ENCODE results near the gene ACADL. TPM values are rescaled to one million over a fixed set of nuclear protein-coding genes. Genes with fewer than 3 reads are reported as not detected.
"Not testable (repeated sequence)": the region's sequence is repeated elsewhere in the genome, so short reads cannot be mapped to it uniquely, and the experiment has no call there.

The ACADL gene
- total and polyA plus RNA-seq, 9 donors, result 3.4 to 9.1 (median 5.8) TPM

DNA sequence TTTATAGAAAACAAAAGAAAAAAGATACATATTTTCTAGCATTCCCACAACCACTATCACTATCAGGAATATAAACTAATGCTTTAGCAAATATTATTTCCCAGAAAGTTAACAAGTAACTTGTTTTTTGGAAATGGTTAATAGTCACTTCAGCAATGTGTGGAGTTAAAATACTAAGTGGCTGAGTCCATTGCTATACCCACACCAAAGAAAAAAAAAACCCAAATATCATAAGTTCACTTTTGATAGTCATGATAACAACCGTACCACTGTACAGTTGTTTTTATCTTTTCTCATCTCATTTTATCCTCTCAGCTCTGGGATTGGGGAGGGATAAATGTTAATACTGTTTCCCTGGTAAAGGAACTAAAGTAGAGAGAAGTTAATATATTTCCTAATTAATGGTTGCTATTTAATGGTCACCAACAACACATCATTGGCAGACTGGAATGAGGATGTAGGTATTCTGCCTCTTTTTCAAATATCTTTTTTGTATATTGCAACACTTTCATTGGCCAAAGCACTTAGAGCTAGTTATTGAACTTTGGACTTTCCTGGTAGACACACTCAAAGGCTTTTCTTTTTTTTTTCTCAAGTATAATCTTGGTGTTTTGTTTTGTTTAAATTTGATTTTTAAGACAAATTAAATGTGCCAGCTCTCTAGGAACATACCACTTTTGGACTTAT is 35.7 kb downstream of the ACADL start:
- Histone ChIP-seq H3K4me3 (ENCODE audit: low read length) (no peak overlapping the region), H3K36me3 (ENCODE audit: control insufficient read depth, insufficient read depth, low read length) (no peaks in the 10 kb centered on the region), H3K27ac (ENCODE audit: low read length) (no peak overlapping the region), H3K4me1 (ENCODE audit: control insufficient read depth, insufficient read depth, low read length) (no peaks in the 10 kb centered on the region), H3K9me3 (replicated peaks; ENCODE audit: control insufficient read depth, low read depth, low read length) (peaks cover 2% of the 10 kb centered on the region), H3K27me3 (ENCODE audit: control insufficient read depth, insufficient read depth, low read length) (no peaks in the 10 kb centered on the region)
- DNase-seq, result no peak
- no CpG with 5 or more reads among the region's 1 CpG for WGBS (ENCODE audit: insufficient coverage)

DNA sequence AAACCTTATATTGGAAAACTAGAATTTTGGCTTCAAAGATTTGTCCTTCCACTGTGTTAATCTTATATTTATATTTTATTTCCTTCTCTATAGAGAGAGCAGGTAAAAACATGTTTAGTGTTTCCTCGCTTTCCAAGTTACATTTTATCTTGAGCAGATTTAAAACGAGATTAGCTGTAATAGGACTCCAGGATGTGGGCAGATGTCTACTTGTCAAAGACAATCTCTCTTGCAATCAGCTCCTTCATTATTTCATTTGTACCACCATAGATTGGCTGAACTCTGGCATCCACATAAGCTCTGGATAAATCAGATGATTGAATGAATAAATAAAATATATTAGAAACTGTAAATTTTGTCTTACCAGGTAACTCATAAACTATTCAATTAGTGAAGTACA is 36.5 kb downstream of the ACADL start:
- Histone ChIP-seq H3K27me3 (ENCODE audit: control insufficient read depth, insufficient read depth, low read length) (no peaks in the 10 kb centered on the region), H3K9me3 (replicated peaks; ENCODE audit: control insufficient read depth, low read depth, low read length) (peaks cover 5% of the 10 kb centered on the region), H3K4me1 (ENCODE audit: control insufficient read depth, insufficient read depth, low read length) (no peaks in the 10 kb centered on the region), H3K27ac (ENCODE audit: low read length) (no peak overlapping the region), H3K4me3 (ENCODE audit: low read length) (no peak overlapping the region), H3K36me3 (ENCODE audit: control insufficient read depth, insufficient read depth, low read length) (no peaks in the 10 kb centered on the region)
- WGBS (ENCODE audit: insufficient coverage), result no CpG with 5 or more reads among the region's 2 CpGs
- DNase-seq, result no peak

GRCh38 chr2:210188190-210188589 is 37.1 kb downstream of the ACADL start:
- Histone ChIP-seq H3K36me3 (ENCODE audit: control insufficient read depth, insufficient read depth, low read length) (no peaks in the 10 kb centered on the region), H3K4me3 (ENCODE audit: low read length) (no peak overlapping the region), H3K27ac (ENCODE audit: low read length) (no peak overlapping the region), H3K27me3 (ENCODE audit: control insufficient read depth, insufficient read depth, low read length) (no peaks in the 10 kb centered on the region), H3K4me1 (ENCODE audit: control insufficient read depth, insufficient read depth, low read length) (no peaks in the 10 kb centered on the region), H3K9me3 (replicated peaks; ENCODE audit: control insufficient read depth, low read depth, low read length) (peaks cover 5% of the 10 kb centered on the region)
- 14% methylated on average over 1 of the region's 3 CpGs for WGBS (ENCODE audit: insufficient coverage)
- no peak for DNase-seq

GRCh38 chr2:210183936-210184335 is 41.3 kb downstream of the ACADL start:
- not testable (repeated sequence) for H3K9me3 ChIP-seq (replicated peaks; ENCODE audit: control insufficient read depth, low read depth, low read length); H3K36me3 ChIP-seq (ENCODE audit: control insufficient read depth, insufficient read depth, low read length); H3K27ac ChIP-seq (ENCODE audit: low read length); H3K4me1 ChIP-seq (ENCODE audit: control insufficient read depth, insufficient read depth, low read length); H3K27me3 ChIP-seq (ENCODE audit: control insufficient read depth, insufficient read depth, low read length); DNase-seq; H3K4me3 ChIP-seq (ENCODE audit: low read length)
- no CpG with 5 or more reads among the region's 1 CpG for WGBS (ENCODE audit: insufficient coverage)

- not testable (repeated sequence) for H3K4me1 ChIP-seq (ENCODE audit: control insufficient read depth, insufficient read depth, low read length)
- 47% methylated on average over 12 of the region's 12 CpGs for WGBS (ENCODE audit: insufficient coverage)
Observed at GRCh38 chr2:210181606-210182088, 43.6 kb downstream of the ACADL start.

GRCh38 chr2:210181033-210181605 is 44.1 kb downstream of the ACADL start:
- H3K9me3 ChIP-seq (replicated peaks; ENCODE audit: control insufficient read depth, low read depth, low read length); DNase-seq; H3K4me3 ChIP-seq (ENCODE audit: low read length); H3K27ac ChIP-seq (ENCODE audit: low read length); H3K27me3 ChIP-seq (ENCODE audit: control insufficient read depth, insufficient read depth, low read length); H3K4me1 ChIP-seq (ENCODE audit: control insufficient read depth, insufficient read depth, low read length); H3K36me3 ChIP-seq (ENCODE audit: control insufficient read depth, insufficient read depth, low read length): not testable (repeated sequence)
- WGBS (ENCODE audit: insufficient coverage), result 52% methylated on average over 2 of the region's 3 CpGs

More at GRCh38 chr2:210181606-210182088, 43.6 kb downstream of the ACADL start:
- not testable (repeated sequence) for H3K9me3 ChIP-seq (replicated peaks; ENCODE audit: control insufficient read depth, low read depth, low read length); H3K36me3 ChIP-seq (ENCODE audit: control insufficient read depth, insufficient read depth, low read length); H3K4me3 ChIP-seq (ENCODE audit: low read length); DNase-seq; H3K27ac ChIP-seq (ENCODE audit: low read length); H3K27me3 ChIP-seq (ENCODE audit: control insufficient read depth, insufficient read depth, low read length)

- H3K27me3 ChIP-seq (ENCODE audit: control insufficient read depth, insufficient read depth, low read length), result no peaks in the 10 kb centered on the region
Observed at GRCh38 chr2:210180477-210180876, 44.8 kb downstream of the ACADL start.

DNA sequence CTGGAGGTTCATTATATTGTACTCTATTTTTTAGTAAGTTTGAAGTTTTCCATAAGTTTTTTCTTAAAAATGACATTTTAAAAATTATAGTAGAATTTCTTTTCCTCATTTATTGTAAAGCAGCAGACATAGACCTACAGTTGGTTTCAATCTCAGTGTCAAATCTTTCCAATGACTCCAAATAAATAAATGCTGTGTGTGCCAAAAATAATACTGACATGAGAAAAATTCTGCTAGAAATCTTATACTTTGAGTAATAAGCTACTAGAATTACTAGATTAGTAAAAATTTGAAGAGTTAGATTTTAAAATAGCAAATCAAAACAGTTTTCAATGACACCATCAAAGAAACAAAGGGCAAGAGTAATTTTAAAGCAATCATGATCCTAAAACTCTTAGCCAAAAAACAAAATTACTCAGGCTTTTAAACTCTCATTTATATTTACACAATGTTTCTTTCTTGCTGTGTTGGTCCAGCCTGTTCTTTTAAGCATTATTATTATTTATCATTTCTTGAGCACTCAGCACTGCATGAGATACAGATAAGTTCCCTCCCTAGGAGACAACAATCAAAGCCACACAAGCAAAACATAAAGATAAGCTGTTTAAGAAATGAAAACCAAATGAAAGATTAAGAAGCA is 45.8 kb downstream of the ACADL start:
- H3K9me3 ChIP-seq (replicated peaks; ENCODE audit: control insufficient read depth, low read depth, low read length), result peaks cover 3% of the 10 kb centered on the region
- DNase-seq, result no peak
- no peak overlapping the region for H3K27ac ChIP-seq (ENCODE audit: low read length)
- H3K36me3 ChIP-seq (ENCODE audit: control insufficient read depth, insufficient read depth, low read length), result no peaks in the 10 kb centered on the region
- no peaks in the 10 kb centered on the region for H3K27me3 ChIP-seq (ENCODE audit: control insufficient read depth, insufficient read depth, low read length)
- no peaks in the 10 kb centered on the region for H3K4me1 ChIP-seq (ENCODE audit: control insufficient read depth, insufficient read depth, low read length)
- no peak overlapping the region for H3K4me3 ChIP-seq (ENCODE audit: low read length)

More at GRCh38 chr2:210180477-210180876, 44.8 kb downstream of the ACADL start:
- H3K4me3 ChIP-seq (ENCODE audit: low read length), result no peak overlapping the region
- H3K36me3 ChIP-seq (ENCODE audit: control insufficient read depth, insufficient read depth, low read length), result no peaks in the 10 kb centered on the region
- no peak for DNase-seq
- H3K27ac ChIP-seq (ENCODE audit: low read length), result no peak overlapping the region
- H3K4me1 ChIP-seq (ENCODE audit: control insufficient read depth, insufficient read depth, low read length), result no peaks in the 10 kb centered on the region
- peaks cover 5% of the 10 kb centered on the region for H3K9me3 ChIP-seq (replicated peaks; ENCODE audit: control insufficient read depth, low read depth, low read length)
- no CpG with 5 or more reads among the region's 1 CpG for WGBS (ENCODE audit: insufficient coverage)

GRCh38 chr2:210177769-210178168 is 47.5 kb downstream of the ACADL start:
- DNase-seq, result no peak
- WGBS (ENCODE audit: insufficient coverage), result no CpG with 5 or more reads among the region's 1 CpG
- Histone ChIP-seq H3K27ac (ENCODE audit: low read length) (no peak overlapping the region), H3K36me3 (ENCODE audit: control insufficient read depth, insufficient read depth, low read length) (no peaks in the 10 kb centered on the region), H3K27me3 (ENCODE audit: control insufficient read depth, insufficient read depth, low read length) (no peaks in the 10 kb centered on the region), H3K4me1 (ENCODE audit: control insufficient read depth, insufficient read depth, low read length) (no peaks in the 10 kb centered on the region), H3K9me3 (replicated peaks; ENCODE audit: control insufficient read depth, low read depth, low read length) (no peaks in the 10 kb centered on the region), H3K4me3 (ENCODE audit: low read length) (no peak overlapping the region)

DNA sequence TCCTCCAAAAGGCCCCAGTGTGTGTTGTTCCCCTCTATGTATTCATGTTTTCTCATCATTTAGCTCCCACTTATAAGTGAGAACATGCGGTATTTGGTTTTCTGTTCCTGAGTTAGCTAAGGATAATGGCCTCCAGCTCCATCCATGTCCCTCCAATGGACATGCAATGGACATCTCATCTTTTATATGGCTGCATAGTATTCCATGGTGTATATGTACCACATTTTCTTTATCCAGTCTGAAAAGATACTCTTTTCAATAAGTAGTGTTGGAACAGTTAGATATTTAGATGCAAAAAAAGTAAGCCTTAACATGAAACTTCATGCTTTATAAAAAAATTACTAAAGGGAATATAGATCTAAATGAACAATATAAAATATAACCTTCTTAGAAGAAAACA is 48.1 kb downstream of the ACADL start:
- WGBS (ENCODE audit: insufficient coverage), result no CpG with 5 or more reads among the region's 1 CpG
- H3K4me1 ChIP-seq (ENCODE audit: control insufficient read depth, insufficient read depth, low read length); H3K36me3 ChIP-seq (ENCODE audit: control insufficient read depth, insufficient read depth, low read length); H3K4me3 ChIP-seq (ENCODE audit: low read length); H3K9me3 ChIP-seq (replicated peaks; ENCODE audit: control insufficient read depth, low read depth, low read length); DNase-seq; H3K27me3 ChIP-seq (ENCODE audit: control insufficient read depth, insufficient read depth, low read length); H3K27ac ChIP-seq (ENCODE audit: low read length): not testable (repeated sequence)
